ENCODE measurements around the gene FAM20A.

FAM20A gene

GRCh38 chr17:68599552-68600066 lies 1.6 kb downstream of the FAM20A start:
- peak overlapping the region; percentile 63 to 78 for H3K4me3 Mint-ChIP-seq
- no peak overlapping the region for H3K27ac Mint-ChIP-seq
- ATAC-seq (no peak), DNase-seq (no peak)
- peaks cover 36% of the 10 kb centered on the region for H3K4me1 Mint-ChIP-seq
- H3K9me3 Mint-ChIP-seq, result no peaks in the 10 kb centered on the region
- peaks cover 84% of the 10 kb centered on the region for H3K27me3 Mint-ChIP-seq

- no peak for DNase-seq
- Mint-ChIP-seq H3K4me1 (peaks cover 36% of the 10 kb centered on the region), H3K27ac (no peak overlapping the region)
Measured at GRCh38 chr17:68599091-68599490, 2.1 kb downstream of the FAM20A start.

GRCh38 chr17:68598545-68598961 lies 2.6 kb downstream of the FAM20A start:
- Mint-ChIP-seq H3K4me3 (no peak overlapping the region), H3K4me1 (peaks cover 36% of the 10 kb centered on the region), H3K27me3 (peaks cover 85% of the 10 kb centered on the region), H3K27ac (no peak overlapping the region), H3K9me3 (no peaks in the 10 kb centered on the region)
- ATAC-seq (no peak), DNase-seq (no peak)

More at GRCh38 chr17:68599091-68599490, 2.1 kb downstream of the FAM20A start:
- Mint-ChIP-seq H3K9me3 (no peaks in the 10 kb centered on the region), H3K4me3 (no peak overlapping the region), H3K27me3 (peaks cover 85% of the 10 kb centered on the region)
- no peak for ATAC-seq

GRCh38 chr17:68598074-68598473 lies 3.1 kb downstream of the FAM20A start:
- H3K4me3 Mint-ChIP-seq, result no peak overlapping the region
- peaks cover 85% of the 10 kb centered on the region for H3K27me3 Mint-ChIP-seq
- H3K4me1 Mint-ChIP-seq, result peaks cover 36% of the 10 kb centered on the region
- DNase-seq (no peak), ATAC-seq (no peak)
- H3K27ac Mint-ChIP-seq, result no peak overlapping the region
- no peaks in the 10 kb centered on the region for H3K9me3 Mint-ChIP-seq

- ATAC-seq, result no peak
- Mint-ChIP-seq H3K27ac (no peak overlapping the region), H3K4me1 (peaks cover 29% of the 10 kb centered on the region), H3K9me3 (no peaks in the 10 kb centered on the region), H3K4me3 (no peak overlapping the region), H3K27me3 (peaks cover 84% of the 10 kb centered on the region)
- no peak for DNase-seq
Measured at GRCh38 chr17:68596411-68596945, 4.7 kb downstream of the FAM20A start.

- Mint-ChIP-seq H3K27ac (no peak overlapping the region), H3K9me3 (no peaks in the 10 kb centered on the region), H3K4me3 (no peak overlapping the region), H3K4me1 (peaks cover 24% of the 10 kb centered on the region), H3K27me3 (peaks cover 79% of the 10 kb centered on the region)
- DNase-seq, result no peak
- no peak for ATAC-seq
Measured at GRCh38 chr17:68595986-68596385, 5.2 kb downstream of the FAM20A start.

GRCh38 chr17:68595496-68595895 lies 5.7 kb downstream of the FAM20A start:
- H3K27ac Mint-ChIP-seq, result no peak overlapping the region
- ATAC-seq, result no peak
- DNase-seq, result no peak
- peaks cover 78% of the 10 kb centered on the region for H3K27me3 Mint-ChIP-seq
- H3K4me1 Mint-ChIP-seq, result peaks cover 24% of the 10 kb centered on the region
- no peak overlapping the region for H3K4me3 Mint-ChIP-seq
- no peaks in the 10 kb centered on the region for H3K9me3 Mint-ChIP-seq

- Mint-ChIP-seq H3K27ac (no peak overlapping the region), H3K9me3 (peaks cover 0 to under 1% of the 10 kb centered on the region in 2 donors), H3K4me1 (peaks cover 20% of the 10 kb centered on the region), H3K4me3 (no peak overlapping the region), H3K27me3 (peaks cover 72% of the 10 kb centered on the region)
- DNase-seq (no peak), ATAC-seq (no peak)
Measured at GRCh38 chr17:68594552-68594951, 6.6 kb downstream of the FAM20A start.

GRCh38 chr17:68592682-68593641 lies 8.2 kb downstream of the FAM20A start:
- H3K27ac Mint-ChIP-seq, result peak overlapping the region in 1 of 2 donors; percentile 68
- peaks cover 7 to 17% of the 10 kb centered on the region in 2 donors for H3K9me3 Mint-ChIP-seq
- H3K4me1 Mint-ChIP-seq, result peaks cover 18% of the 10 kb centered on the region
- no peak for DNase-seq
- ATAC-seq, result no peak
- peaks cover 56% of the 10 kb centered on the region for H3K27me3 Mint-ChIP-seq
- no peak overlapping the region for H3K4me3 Mint-ChIP-seq

GRCh38 chr17:68592009-68592408 lies 9.2 kb downstream of the FAM20A start:
- no peak overlapping the region for H3K4me3 Mint-ChIP-seq
- DNase-seq (no peak), ATAC-seq (no peak)
- H3K27me3 Mint-ChIP-seq, result peaks cover 47% of the 10 kb centered on the region
- H3K9me3 Mint-ChIP-seq, result peaks cover 7 to 21% of the 10 kb centered on the region in 2 donors
- H3K4me1 Mint-ChIP-seq, result peaks cover 18% of the 10 kb centered on the region
- no peak overlapping the region for H3K27ac Mint-ChIP-seq

- DNase-seq (no peak), ATAC-seq (no peak)
- Mint-ChIP-seq H3K27me3 (peaks cover 43% of the 10 kb centered on the region), H3K27ac (no peak overlapping the region), H3K4me3 (no peak overlapping the region), H3K4me1 (peaks cover 14% of the 10 kb centered on the region), H3K9me3 (peaks cover 7 to 21% of the 10 kb centered on the region in 2 donors)
Measured at GRCh38 chr17:68591583-68591982, 9.6 kb downstream of the FAM20A start.

- peaks cover 25% of the 10 kb centered on the region for H3K27me3 Mint-ChIP-seq
Measured at GRCh38 chr17:68589086-68589485, 12.1 kb downstream of the FAM20A start.

GRCh38 chr17:68588362-68588761 lies 12.8 kb downstream of the FAM20A start:
- Mint-ChIP-seq H3K4me1 (no peaks in the 10 kb centered on the region), H3K9me3 (peaks cover 7 to 21% of the 10 kb centered on the region in 2 donors), H3K27ac (no peak overlapping the region), H3K27me3 (peaks cover 18% of the 10 kb centered on the region), H3K4me3 (no peak overlapping the region)
- DNase-seq, result no peak
- ATAC-seq, result no peak

More at GRCh38 chr17:68589086-68589485, 12.1 kb downstream of the FAM20A start:
- no peaks in the 10 kb centered on the region for H3K4me1 Mint-ChIP-seq
- H3K9me3 Mint-ChIP-seq, result peaks cover 7 to 21% of the 10 kb centered on the region in 2 donors
- no peak for DNase-seq
- no peak overlapping the region for H3K4me3 Mint-ChIP-seq
- H3K27ac Mint-ChIP-seq, result no peak overlapping the region
- ATAC-seq, result no peak

GRCh38 chr17:68587847-68588246 lies 13.3 kb downstream of the FAM20A start:
- Mint-ChIP-seq H3K9me3 (peaks cover 7 to 21% of the 10 kb centered on the region in 2 donors), H3K4me3 (no peak overlapping the region), H3K4me1 (no peaks in the 10 kb centered on the region), H3K27ac (no peak overlapping the region), H3K27me3 (peaks cover 13% of the 10 kb centered on the region)
- ATAC-seq (no peak), DNase-seq (no peak)

GRCh38 chr17:68587026-68587425 lies 14.1 kb downstream of the FAM20A start:
- no peak overlapping the region for H3K27ac Mint-ChIP-seq
- ATAC-seq, result no peak
- H3K27me3 Mint-ChIP-seq, result peaks cover 4% of the 10 kb centered on the region
- H3K9me3 Mint-ChIP-seq, result peaks cover 7 to 21% of the 10 kb centered on the region in 2 donors
- H3K4me1 Mint-ChIP-seq, result no peaks in the 10 kb centered on the region
- no peak for DNase-seq
- no peak overlapping the region for H3K4me3 Mint-ChIP-seq

GRCh38 chr17:68585643-68586042 lies 15.5 kb downstream of the FAM20A start:
- H3K9me3 Mint-ChIP-seq, result peaks cover 7 to 21% of the 10 kb centered on the region in 2 donors

More at GRCh38 chr17:68585643-68586042, 15.5 kb downstream of the FAM20A start:
- Mint-ChIP-seq H3K4me1 (no peaks in the 10 kb centered on the region), H3K27me3 (no peaks in the 10 kb centered on the region), H3K27ac (no peak overlapping the region), H3K4me3 (no peak overlapping the region)
- ATAC-seq, result no peak
- DNase-seq, result no peak

Data from stimulated activated naive CD8-positive, alpha-beta T cell treated with anti-CD3 and anti-CD28 coated beads, Interleukin-15, amount 100 ng/mL, for 72 hours (primary cell).